Activated CD4-positive, alpha-beta T cell treated with anti-CD3 and anti-CD28 coated beads, Interleukin-10, Interleukin-2, amounts not matched to agents 100 ng/mL and 50 ng/mL, durations not matched to agents 16 hours and 8 hours (primary cell): ENCODE measurements around the gene COA8.
"Not testable (repeated sequence)": the region's sequence is repeated elsewhere in the genome, so short reads cannot be mapped to it uniquely, and the experiment has no call there.

Source experiments
- DNase-seq: peaks from one replicate; pipeline ENCODE4 v3.0.0-alpha.2; 2020

COA8 gene

DNA sequence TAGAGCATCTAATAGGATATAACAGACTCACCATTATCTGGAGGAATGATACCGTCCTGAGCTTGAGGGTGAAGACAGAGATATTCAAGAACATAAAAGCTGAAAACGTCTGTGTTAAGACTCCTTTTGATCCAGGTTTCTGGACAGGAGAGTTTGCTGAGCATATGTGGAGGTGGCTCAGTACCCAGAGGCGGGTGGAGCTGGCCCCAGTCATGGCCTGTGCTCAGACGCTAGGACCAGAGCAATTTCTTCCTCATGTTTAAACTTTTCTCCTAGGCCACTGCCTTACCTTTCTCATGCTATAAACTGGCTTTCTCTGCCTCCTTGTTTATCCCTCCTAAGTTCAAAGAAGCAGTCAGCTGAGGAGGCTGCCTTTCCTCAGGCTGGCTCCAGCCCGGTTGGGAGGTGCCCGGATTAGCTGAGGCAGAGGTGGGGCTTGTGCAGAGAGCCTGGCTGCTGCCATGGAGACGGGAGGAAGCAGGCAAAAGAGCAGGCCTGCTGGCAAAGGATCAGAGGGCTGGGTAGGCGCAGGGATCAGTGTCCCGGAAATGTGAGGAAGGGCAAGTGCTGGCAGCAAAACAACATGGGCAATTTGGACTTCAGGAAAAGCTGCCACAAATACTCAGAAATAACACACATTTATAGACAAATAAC, 13.7 kb downstream of the COA8 start:
- no peak for DNase-seq

DNA sequence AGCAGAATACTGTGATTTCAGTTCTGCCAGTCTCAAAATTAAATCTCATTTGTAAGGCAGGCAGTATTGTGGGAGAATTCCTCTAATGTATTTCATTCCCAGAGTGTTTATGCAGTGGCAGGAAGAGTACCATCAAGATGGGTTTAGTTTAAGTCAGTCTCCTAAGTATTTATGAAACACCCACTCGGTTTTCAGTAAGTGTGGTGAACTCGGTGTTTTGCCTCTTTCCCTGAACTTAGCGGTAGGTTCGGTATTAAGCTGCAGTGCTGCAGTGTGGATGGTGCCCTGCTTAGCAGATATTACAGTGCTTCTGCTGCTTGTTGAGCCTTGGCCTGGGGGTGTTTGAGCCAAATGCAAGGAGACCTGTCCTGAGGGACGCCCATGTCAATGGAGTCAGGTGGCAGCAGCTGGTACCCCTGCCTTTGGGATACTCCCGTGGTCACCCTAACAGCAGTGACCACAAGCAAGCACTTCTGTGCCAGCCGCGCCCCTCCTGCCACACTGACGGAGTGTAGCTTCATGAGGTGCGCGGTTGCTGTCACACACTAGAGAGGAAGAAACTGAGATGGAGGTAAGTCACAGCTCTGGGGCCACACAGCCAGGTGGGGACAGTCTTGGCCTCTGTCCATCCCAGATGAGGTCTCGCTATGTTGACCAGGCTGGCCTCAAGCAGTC, 15.8 kb downstream of the COA8 start:
- DNase-seq, result no peak

DNA sequence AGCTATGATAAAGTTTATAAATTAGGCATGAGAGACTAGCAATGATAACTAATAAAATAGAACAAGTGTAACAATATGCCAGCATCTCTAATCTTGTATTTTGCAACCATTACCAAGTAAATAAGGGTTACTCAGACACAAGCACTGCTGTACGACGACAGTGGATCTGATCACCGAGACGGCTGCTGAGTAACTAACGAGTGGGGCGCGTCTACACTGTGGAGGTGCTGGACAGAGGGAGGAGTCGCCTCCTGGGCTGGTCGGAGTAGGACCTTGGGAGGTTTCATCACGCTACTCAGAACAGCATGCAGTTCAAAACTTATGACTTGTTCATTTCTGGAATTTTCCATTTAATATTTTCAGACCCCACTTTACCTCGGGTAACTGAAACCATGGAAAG, 18.4 kb downstream of the COA8 start:
- DNase-seq, result no peak

DNA sequence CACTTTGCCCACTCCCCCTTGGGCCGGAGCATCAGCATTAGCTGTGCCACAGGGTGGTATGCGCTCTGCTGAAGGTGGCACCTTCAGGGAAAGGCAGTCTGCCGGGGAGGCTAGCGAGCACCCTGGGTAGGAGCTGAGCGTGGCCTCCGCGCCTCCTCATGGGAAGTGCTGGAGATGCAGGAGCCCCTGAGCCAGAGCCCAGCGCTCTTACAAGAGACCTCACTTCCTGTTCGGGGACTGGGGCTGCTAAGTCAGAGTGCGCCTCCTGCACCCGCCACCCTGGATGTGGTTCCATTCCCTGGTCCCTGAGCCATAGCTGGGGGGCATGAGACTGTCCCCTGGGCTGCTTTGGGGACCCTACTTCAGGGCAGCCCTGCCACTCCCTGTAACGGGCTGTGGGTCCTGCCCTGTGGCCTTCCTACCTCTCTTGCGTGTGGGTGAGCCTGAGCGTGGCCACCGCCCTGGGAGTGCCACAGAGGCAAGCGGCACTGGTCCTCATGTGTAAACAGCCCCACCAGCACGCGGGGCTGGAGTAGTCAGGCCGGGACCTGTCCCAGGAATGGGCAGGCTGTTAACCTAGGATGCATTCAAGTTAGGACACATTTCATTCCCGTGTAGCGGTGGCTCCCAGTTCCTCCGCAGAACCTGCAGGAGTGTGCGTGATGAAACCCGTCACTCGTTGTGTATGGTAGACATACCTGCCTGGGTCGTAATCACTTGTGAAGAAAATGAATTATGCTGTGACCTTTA, 19.4 kb downstream of the COA8 start:
- no peak for DNase-seq

DNA sequence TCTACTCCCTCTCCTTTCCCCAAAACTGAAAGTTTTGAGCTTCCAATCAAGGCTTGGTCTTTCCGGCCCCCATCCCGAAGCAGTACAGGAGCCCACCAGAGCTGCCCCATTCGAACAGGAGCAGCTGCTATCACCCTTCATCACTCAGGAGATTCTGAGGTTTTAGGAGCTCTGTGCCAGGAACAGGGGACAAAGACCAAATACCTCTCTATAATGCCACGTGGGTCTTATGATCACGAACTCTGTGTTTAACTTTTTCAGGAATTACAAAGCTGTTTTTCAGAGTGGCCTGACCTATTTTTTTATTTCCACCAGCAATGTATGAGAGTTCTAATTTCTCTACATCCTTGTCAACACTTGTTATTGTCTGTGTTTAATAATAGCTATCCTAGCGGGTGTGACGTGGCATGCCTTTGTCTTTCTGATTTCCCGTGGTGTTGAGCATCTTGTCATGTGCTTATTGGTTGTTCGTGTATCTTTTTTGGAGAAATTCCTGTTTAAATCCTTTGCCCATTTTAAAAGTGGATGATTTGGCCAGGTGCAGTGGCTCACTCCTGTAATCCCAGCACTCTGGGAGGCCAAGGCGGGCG, 21.7 kb downstream of the COA8 start:
- DNase-seq, result no peak

DNA sequence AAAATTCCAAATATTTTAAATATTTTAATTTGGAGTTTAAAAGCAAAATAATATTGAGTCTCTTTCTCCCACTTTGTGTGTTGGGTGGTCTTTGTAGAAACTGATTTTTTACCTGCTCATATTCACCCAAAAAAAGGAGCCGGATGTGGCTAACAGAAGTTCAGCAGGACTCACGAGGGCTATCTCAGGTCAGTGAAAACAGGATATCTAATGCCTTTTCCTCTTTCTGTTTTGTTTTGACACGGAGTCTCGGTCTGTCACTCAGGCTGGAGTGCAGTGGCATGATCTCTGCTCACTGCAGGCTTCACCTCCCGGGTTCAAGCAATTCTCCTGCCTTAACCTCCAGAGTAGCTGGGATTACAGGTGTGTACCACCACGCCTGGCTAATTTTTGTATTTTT, 30.8 kb downstream of the COA8 start:
- peak; percentile 44 for DNase-seq

DNA sequence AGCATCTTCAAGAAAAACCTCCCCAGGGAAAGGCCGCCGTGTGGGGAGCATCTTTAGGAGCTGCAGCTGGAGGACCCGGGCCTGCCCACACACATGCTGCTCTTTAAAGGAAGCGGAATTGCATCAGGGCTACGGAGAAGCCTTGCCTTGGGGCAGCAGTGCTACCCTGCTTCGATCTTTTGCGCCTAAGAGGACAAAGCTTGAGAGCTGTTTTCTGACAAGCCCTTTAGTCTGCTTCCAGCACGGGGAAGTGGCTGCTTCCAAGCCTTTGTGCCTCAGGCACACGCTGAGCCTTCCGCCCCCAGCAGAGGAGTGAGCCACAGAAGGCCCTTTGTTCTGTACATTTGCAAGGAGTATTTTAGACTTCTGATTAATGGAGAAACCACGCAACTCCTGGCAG, 31.5 kb downstream of the COA8 start:
- DNase-seq, result no peak

DNA sequence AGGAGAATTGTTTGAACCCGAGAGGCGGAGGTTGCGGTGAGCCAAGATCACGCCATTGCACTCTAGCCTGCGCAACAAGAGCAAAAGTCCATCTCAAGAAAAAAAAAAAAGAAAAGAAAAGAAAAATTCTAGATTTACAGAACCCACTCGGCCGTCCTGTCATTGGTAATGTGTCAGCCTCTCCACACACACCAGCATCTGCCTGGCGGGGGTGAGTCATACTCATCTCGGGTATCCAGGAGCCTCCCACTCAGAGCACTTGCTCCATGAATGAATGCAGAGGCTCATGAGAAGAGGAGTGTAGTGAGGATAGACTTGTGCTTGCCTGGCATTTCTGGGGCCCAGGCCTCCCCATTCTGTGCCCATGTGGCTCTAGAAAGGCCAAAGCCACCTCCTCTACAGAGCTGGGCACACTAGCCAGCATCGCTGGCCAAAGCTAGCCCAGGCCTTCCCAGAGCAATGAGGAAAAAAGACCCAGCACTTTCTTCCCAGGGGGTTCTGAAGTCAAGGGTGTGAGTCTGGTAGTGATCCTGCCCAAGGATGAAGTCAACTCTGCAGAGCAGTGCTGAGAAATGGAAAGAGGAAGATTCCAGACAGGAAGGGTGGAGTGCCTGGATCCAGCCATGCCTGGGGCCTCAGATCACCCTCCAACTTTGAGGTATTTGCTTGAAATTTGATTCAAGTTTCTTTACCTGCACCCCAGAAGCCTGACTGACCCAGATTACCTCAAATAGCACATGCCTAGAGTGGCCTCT, 35.0 kb downstream of the COA8 start:
- DNase-seq, result peak; percentile 8

DNA sequence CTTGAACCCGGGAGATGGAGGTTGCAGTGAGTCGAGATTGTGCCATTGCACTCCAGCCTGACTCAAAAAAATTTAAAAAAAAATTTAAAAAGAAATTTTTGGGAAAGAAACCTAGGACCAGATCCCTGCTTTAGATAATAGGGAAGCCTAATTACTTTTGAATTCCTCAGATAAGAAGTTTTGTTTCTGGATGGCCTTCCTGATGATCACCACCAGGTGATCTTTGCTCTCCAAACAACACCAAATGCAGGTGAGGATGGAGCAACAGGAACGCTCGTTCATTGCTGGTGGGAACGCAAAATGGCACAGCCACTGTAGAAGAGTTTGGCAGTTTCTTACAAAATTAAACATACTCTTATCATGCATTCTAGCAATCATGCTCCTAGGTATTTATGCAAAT, 37.7 kb downstream of the COA8 start:
- DNase-seq, result no peak

DNA sequence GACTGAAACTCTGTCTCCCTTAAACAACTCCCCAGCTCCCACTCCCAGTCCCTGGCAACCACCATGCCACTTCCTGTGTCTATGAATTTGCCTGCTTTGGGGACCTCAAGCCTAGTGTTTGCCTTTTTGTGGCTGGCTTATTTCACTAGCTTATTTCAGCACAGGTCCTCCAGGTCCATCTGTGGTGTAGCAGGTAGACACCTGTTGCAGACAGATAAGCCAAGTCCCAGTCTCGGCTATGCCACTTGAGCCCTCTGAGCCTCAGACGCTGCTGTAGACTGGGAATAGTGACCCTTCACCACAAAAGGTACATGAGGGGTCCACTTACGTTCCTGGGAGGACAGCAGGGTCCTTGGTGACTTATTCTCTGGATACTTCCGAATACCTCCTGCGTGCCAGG, 41.9 kb downstream of the COA8 start:
- no peak for DNase-seq

DNA sequence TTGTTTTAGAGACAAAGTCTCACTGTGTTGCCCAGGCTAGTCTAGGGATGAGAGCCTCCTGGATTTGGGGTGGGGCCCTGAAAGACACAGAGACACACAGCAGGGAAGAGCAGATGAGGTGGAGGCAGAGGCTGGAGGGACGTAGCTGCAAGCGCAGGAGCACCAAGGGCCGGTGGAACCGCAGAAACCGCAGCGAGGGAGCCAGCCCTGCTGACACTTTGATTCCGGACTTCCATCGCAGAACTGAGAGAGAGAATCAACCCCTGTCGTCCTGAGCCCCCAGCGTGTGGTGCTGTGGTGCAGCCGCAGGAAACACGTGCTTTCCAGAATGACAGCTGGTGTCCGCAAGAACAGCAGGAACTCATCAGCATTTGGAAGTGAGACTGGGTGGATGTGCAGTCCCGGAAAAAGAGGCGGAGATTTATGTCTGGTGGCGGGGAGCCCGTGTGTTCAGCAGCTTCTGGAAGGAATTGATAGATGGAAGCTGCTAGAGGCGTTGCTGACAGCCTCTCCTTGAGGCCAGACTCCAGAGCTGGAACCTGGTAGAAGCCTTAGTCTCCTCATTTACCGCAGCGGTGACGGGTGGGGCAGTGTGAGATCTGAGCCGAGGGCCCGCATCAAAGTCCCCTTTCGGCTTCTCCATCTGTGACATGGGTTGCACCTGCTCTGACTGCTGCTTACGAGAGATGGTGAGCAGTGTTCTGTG, 44.4 kb downstream of the COA8 start:
- peak; percentile 82 for DNase-seq

DNA sequence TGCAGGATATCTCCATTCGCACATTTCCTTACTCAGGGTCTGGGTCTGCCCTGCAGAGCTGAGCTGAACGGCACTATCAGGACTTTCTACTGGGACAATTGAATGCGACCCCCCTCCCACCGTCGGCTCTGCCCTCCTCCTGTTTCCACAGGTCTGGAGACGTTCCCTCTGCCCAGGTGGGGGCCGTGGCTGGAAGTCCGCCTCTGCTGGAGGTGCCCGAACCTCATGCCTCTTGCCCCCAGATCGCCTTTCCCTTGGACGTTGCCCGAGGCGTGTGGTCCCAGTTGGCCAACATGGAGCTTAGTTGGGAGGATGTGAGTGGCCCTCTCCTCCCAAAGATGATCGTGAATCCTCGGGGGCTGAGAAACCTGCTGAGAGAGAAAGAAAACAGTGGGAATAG, 45.1 kb downstream of the COA8 start:
- no peak for DNase-seq

DNA sequence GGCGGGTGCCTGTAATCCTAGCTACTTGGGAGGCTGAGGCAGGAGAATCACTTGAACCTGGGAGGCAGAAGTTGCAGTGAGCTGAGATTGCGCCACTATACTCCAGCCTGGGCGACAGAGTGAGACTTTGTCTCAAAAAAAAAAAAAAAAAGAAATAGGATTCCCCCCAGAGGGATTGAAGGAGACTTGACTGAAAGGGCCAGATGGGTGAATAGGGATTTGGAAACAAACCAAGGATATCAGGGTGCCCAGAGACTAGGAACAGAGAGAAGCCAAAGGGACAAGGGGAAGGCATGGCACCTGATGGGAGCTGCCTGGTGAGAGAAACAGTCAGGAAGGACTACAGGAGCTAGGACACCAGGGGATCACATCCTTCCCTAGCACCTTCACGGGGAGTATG, 46.3 kb downstream of the COA8 start:
- not testable (repeated sequence) for DNase-seq

DNA sequence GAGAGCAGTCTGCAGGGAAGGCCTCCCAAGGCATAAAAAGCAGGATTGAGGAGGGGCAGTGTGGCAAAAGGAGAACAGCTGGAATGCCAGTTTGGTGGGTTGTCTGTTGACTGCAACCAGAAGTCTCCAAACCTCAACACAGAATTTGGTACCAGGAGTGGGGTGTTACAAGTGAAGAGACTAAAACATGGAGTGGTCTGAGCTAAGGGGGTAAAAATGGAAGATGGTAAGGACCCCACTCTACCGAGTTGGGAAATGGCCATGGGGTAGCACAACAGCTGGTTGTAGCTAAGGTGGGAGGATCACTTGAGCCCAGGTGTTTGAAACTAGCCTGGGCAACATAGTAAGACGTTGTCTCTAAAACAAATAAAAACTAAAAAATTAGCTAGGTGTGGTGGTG, 48.5 kb downstream of the COA8 start:
- no peak for DNase-seq

DNA sequence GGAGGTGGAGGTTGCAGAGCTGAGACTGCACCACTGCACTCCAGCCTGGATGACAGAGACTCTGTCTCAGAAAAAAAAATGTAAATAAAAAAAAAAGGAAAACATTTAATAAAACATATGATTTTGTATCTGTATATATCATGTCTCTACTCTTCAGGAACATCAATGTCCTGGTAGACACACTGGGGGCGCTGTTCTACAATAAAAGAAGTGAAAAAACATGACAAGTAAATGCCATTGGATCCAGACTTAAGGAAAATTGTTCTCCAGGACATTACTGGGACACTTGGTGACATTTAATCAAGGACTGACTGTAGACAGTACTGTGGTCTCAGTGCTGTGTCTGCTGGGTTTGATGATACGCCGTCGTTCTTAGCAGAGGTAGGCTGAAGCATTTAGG, 50.8 kb downstream of the COA8 start:
- DNase-seq, result no peak

DNA sequence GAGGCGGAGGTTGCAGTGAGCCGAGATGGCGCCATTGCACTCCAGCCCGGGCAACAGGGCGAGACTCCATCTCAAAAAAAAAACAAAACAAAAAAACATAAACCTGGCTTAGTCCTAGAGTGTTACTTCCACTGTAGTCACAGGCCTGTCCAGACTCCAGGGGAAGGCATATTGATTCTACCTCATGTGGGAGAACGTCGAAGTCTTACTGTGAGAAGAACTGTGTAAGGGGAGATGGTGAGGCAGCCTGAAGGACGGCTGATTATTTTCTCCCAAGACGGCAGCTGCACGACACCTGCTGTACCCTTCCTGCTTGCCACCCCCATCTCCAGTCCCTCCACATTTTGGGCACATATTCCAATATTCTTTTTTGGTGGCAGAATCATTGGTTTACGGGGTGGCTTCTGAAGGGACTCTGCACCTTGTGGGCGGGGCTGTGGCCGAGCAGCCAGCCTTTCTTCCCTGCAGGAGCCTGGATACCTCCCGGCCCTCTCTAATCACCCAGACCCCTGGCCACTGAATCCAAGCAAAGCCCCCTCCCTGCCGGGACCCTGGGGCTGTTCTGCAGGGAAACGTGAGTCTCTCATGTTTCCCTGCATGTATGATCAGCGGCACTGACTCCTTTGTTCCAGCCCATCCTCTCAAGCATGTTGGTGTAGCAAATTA, 54.0 kb downstream of the COA8 start:
- DNase-seq, result no peak

DNA sequence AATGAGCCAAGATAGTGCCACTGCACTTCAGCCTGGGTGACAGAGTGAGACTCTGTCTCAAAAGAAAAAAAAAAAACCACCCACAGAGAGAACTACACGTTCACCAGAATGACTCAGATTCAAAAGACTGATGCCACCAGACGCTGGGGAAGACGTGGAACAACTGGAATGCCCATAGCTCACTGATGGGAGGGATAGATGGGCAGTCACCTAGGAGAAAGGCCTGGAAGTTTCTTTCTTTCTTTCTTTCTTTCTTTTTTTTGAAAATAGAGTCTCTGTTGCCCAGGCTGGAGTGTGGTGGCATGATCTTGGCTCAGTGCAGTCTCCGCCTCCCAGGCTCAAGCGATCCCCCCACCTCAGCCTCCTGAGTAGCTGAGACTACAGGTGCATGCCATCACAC, 56.3 kb downstream of the COA8 start:
- no peak for DNase-seq

DNA sequence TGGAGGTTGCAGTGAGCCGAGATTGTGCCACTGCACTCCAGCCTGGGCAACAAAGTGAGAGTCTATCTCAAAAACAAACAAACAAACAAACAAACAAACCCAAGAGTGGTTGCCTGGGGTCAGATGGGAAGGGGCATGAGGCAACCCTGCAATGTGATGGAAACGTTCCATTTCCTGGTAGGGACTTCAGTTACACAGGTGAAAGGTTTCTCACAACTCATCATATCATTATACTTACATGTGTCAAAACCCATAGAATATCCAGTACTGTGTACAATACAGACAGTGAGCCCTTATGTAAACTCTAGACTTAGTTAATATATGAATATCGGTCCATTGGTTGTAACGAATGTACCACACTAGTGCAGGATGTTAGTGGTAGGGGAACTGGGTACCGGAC, 59.1 kb downstream of the COA8 start:
- no peak for DNase-seq

DNA sequence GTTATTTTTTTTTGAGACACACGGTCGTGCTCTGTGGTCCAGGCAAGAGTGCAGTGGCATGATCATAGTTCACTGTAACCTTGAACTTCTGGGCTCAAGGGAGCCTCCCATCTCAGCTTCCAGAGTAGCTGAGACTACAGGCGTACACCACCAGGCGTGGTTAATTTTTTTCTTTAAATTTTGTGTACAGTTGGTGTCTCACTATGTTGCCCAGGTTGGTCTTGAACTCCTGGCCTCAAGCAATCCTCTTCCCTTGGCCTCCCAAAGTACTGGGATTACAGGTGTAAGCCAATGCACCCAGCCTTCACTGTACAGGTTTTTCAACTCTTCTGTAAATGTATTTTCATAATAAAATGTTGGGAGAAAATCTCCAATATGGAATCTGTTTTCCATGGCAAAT, 60.5 kb downstream of the COA8 start:
- DNase-seq, result no peak

DNA sequence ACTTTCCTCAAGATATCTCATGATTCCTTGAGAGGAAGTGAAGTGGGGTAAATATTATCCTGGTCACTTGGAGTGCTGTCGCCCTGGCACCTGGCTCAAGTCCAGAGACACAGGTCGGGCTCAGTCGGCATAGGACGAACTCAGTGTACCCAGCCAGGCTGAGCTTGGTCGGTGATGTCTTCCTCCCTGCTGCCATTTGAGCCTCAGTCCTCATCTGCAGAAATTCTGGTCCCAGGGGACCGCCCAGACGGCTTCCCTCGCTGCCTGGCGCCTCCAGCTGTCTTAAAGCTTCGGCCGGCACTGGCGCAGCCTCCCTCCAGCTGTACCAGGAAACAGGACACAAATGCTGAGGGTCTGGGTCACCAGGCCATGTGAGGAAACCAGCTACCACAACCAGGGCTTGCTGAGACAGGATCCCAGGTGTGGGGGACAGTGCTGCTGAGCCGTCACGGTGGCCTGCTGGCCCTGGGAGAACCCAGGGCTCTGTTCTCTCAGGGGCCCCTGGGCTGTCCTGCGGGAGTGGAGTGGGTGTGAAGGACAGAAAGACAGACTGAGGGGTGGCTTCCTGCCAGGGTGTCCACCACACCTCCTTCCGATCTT, 61.2 kb downstream of the COA8 start:
- DNase-seq, result no peak

DNA sequence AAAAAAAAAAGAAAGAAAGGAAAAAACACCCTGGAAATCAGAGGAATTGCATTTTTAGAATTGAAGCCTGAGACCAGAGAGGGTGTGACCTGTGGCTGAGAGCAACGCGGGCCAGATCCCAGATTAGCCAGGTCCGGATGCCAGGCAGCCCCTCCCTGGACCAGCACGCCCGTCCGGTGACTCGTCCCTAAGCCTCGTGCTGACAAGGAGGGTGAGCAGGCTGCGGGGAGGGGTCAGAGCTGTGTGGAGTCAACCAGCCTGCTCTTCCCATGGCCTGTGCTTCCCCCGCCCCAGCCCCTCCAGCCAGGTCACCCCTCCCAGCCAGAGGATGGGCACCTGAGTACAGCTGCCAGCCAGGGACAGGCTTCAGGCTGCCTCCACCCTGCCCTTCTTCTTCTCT, 62.1 kb downstream of the COA8 start:
- peak; percentile 35 for DNase-seq
